ENCODE data around the gene KNDC1. TPM values are rescaled to one million over a fixed set of nuclear protein-coding genes. Genes with fewer than 3 reads are reported as not detected.

Gene KNDC1
- total RNA-seq, 2 donors from 2014 or later, result 6.5 to 9.6 TPM

DNA sequence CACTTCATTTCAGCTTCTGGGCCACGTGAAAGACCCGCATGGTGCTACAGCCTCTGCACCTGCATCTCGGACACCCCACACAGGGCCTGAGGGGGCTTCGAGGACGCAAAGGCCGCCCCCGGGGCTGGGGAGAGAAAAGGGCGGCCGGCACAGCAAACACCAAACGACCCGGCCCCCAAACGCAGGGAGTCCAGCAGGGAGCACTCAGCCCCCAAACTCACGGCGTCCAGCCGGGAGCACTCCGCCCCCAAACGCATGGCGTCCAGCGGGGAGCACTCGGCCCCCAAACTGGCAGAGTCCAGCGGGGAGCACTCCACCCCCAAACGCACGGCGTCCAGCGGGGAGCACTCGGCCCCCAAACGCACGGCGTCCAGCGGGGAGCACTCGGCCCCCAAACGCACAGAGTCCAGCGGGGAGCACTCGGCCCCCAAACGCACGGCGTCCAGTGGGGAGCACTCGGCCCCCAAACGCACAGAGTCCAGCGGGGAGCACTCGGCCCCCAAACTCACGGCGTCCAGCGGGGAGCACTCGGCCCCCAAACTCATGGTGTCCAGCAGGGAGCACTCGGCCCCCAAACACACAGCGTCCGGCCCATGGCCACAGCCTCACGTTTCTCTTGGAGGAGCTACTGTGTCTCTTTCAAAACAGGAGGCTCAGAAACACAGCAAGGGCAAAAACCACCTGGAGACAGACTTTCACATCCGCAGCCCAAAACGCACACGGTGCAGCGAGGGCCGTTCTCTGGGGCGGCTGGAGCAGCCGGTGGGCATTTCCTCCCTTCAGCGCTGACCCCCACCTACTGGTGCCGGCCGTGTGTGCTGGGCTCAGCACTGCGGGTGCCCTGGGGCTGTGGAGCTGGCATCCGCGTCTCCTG lies 43.0 kb downstream of the KNDC1 start:
- no peak overlapping the region for H3K4me3 ChIP-seq (ENCODE audit: low read length)
- H3K9me3 ChIP-seq (ENCODE audit: control insufficient read depth, low read length), result no peaks in the 10 kb centered on the region
- Mint-ChIP-seq H3K36me3 (ENCODE audit: low read depth) (no peaks in the 10 kb centered on the region), H3K9me3 (no peaks in the 10 kb centered on the region), H3K4me3 (no peak overlapping the region), H3K27me3 (ENCODE audit: insufficient read depth) (no peaks in the 10 kb centered on the region), H3K4me1 (no peaks in the 10 kb centered on the region), H3K27ac (no peak overlapping the region)
- no peak overlapping the region for H3K9ac ChIP-seq (ENCODE audit: extremely low read depth, low read length, poor library complexity, severe bottlenecking)
- DNase-seq, result no peak
- no peaks in the 10 kb centered on the region for H3K4me1 ChIP-seq (ENCODE audit: control insufficient read depth, insufficient read depth, low read length)
- WGBS, 2 experiments (ENCODE audit: insufficient coverage in 1 of 2, insufficient read length in 1 of 2), result 92 to 93% methylated on average over 27 to 52 of the region's 62 CpGs
- no peaks in the 10 kb centered on the region for H3K27me3 ChIP-seq (ENCODE audit: control insufficient read depth, insufficient read depth, low read length, poor library complexity, severe bottlenecking)
- no peaks in the 10 kb centered on the region for H3K36me3 ChIP-seq (ENCODE audit: control insufficient read depth, insufficient read depth, low read length)
- TF ChIP-seq, protein P1, sequence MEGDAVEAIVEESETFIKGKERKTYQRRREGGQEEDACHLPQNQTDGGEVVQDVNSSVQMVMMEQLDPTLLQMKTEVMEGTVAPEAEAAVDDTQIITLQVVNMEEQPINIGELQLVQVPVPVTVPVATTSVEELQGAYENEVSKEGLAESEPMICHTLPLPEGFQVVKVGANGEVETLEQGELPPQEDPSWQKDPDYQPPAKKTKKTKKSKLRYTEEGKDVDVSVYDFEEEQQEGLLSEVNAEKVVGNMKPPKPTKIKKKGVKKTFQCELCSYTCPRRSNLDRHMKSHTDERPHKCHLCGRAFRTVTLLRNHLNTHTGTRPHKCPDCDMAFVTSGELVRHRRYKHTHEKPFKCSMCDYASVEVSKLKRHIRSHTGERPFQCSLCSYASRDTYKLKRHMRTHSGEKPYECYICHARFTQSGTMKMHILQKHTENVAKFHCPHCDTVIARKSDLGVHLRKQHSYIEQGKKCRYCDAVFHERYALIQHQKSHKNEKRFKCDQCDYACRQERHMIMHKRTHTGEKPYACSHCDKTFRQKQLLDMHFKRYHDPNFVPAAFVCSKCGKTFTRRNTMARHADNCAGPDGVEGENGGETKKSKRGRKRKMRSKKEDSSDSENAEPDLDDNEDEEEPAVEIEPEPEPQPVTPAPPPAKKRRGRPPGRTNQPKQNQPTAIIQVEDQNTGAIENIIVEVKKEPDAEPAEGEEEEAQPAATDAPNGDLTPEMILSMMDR (conservative IDR thresholded peaks at IDR 0.05), result no peak
- H3K27ac ChIP-seq (ENCODE audit: low read depth, low read length), result no peak overlapping the region

GRCh38 chr10:133203652-133204195 lies 43.7 kb downstream of the KNDC1 start:
- Histone ChIP-seq H3K9ac (ENCODE audit: extremely low read depth, low read length, poor library complexity, severe bottlenecking) (no peak overlapping the region), H3K27ac (ENCODE audit: low read depth, low read length) (no peak overlapping the region), H3K27me3 (ENCODE audit: control insufficient read depth, insufficient read depth, low read length, poor library complexity, severe bottlenecking) (no peaks in the 10 kb centered on the region), H3K36me3 (ENCODE audit: control insufficient read depth, insufficient read depth, low read length) (no peaks in the 10 kb centered on the region), H3K4me3 (ENCODE audit: low read length) (no peak overlapping the region), H3K4me1 (ENCODE audit: control insufficient read depth, insufficient read depth, low read length) (no peaks in the 10 kb centered on the region), H3K9me3 (ENCODE audit: control insufficient read depth, low read length) (no peaks in the 10 kb centered on the region)
- 89 to 92% methylated on average over 29 to 31 of the region's 31 CpGs for WGBS, 2 experiments (ENCODE audit: insufficient coverage in 1 of 2, insufficient read length in 1 of 2)
- Mint-ChIP-seq H3K36me3 (ENCODE audit: low read depth) (no peaks in the 10 kb centered on the region), H3K4me3 (no peak overlapping the region), H3K27me3 (ENCODE audit: insufficient read depth) (no peaks in the 10 kb centered on the region), H3K4me1 (no peaks in the 10 kb centered on the region), H3K27ac (no peak overlapping the region), H3K9me3 (no peaks in the 10 kb centered on the region)
- DNase-seq, result no peak
- TF ChIP-seq, protein P1 (conservative IDR thresholded peaks at IDR 0.05), result no peak

DNA sequence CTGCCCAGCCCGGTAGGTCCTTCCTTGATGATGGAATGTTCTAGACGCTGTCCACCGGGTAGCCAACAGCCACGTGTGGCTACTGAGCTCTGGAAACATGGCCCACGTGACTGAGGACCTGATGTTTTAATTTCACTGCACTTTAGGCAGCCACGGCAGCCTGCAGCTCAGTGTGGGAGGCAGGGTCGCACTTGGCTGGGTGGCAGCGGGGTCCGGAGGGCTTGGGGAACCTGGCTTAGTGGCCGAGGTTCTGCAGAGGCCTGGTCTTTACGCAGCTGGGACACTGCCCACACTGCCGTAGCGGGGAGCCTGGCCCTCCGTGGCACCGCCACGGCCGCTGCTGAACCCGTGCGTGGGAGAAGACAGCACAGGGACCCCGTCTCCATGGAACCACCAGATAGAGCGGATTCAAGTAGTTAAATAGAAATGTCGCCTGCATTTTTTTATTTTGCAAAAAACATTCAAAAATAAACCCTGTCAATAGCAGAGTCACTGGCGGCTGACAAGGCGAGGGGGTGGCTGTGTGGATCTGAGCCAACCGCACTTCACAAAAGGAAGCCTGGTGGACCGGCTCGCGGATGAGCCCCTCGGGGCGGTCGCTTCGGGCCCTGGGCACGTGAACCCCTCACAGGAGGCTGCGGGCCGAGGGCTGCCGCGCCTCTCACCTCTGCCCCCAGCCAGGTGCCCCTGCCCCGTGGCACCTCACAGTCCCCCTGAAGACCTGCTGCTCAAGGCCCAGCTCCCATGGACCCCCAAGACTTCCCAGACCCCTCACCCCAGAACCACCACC lies 44.4 kb downstream of the KNDC1 start:
- no peaks in the 10 kb centered on the region for H3K9me3 Mint-ChIP-seq
- Histone ChIP-seq H3K4me3 (ENCODE audit: low read length) (no peak overlapping the region), H3K9me3 (ENCODE audit: control insufficient read depth, low read length) (no peaks in the 10 kb centered on the region), H3K36me3 (ENCODE audit: control insufficient read depth, insufficient read depth, low read length) (no peaks in the 10 kb centered on the region), H3K4me1 (ENCODE audit: control insufficient read depth, insufficient read depth, low read length) (no peaks in the 10 kb centered on the region), H3K27ac (ENCODE audit: low read depth, low read length) (no peak overlapping the region), H3K9ac (ENCODE audit: extremely low read depth, low read length, poor library complexity, severe bottlenecking) (no peak overlapping the region), H3K27me3 (ENCODE audit: control insufficient read depth, insufficient read depth, low read length, poor library complexity, severe bottlenecking) (no peaks in the 10 kb centered on the region)
- H3K4me1 Mint-ChIP-seq, result no peaks in the 10 kb centered on the region
- no peaks in the 10 kb centered on the region for H3K27me3 Mint-ChIP-seq (ENCODE audit: insufficient read depth)
- TF ChIP-seq, protein P1 (conservative IDR thresholded peaks at IDR 0.05), result no peak
- H3K4me3 Mint-ChIP-seq, result no peak overlapping the region
- no peak overlapping the region for H3K27ac Mint-ChIP-seq
- DNase-seq, result no peak
- no peaks in the 10 kb centered on the region for H3K36me3 Mint-ChIP-seq (ENCODE audit: low read depth)
- 94 to 96% methylated on average over 24 to 38 of the region's 38 CpGs for WGBS, 2 experiments (ENCODE audit: insufficient coverage in 1 of 2, insufficient read length in 1 of 2)
